Neuronal stem cell (in vitro differentiated cells): ENCODE data around the gene TVP23B.
"Not testable (repeated sequence)": the region's sequence is repeated elsewhere in the genome, so short reads cannot be mapped to it uniquely, and the experiment has no call there.

ENCODE experiments used
- DNase-seq: peaks from one replicate; pipeline ENCODE4 v3.0.0-alpha.2; 2013; ENCODE audit warnings: low spot score
- H2AFZ ChIP-seq: one replicate; pipeline ENCODE4 v1.6.1; 2013; ENCODE audit warnings: mild to moderate bottlenecking, low read length, inconsistent platforms
- H2AK5ac ChIP-seq: 2 replicates; pipeline ENCODE4 v1.6.1; 2013; ENCODE audit warnings: low read depth, mild to moderate bottlenecking, inconsistent platforms, low read length, moderate library complexity, mixed read lengths
- H2BK120ac ChIP-seq: 2 replicates; pipeline ENCODE4 v1.6.1; 2013; ENCODE audit warnings: low read depth, mild to moderate bottlenecking, inconsistent platforms, low read length, moderate library complexity, mixed read lengths
- H2BK12ac ChIP-seq: one replicate; pipeline ENCODE4 v1.6.1; 2013; ENCODE audit warnings: low read length, inconsistent platforms
- H2BK15ac ChIP-seq: 2 replicates; pipeline ENCODE4 v1.6.1; 2013; ENCODE audit warnings: mild to moderate bottlenecking, low read length, inconsistent platforms, mixed read lengths
- H2BK5ac ChIP-seq: one replicate; pipeline ENCODE4 v1.6.1; 2013; ENCODE audit warnings: inconsistent platforms, mild to moderate bottlenecking, low read length, moderate library complexity
- H3K14ac ChIP-seq: one replicate; pipeline ENCODE4 v1.6.1; 2013; ENCODE audit warnings: low read length, inconsistent platforms
- H3K18ac ChIP-seq: 2 replicates; pipeline ENCODE4 v1.6.1; 2013; ENCODE audit warnings: low read length, inconsistent platforms
- H3K23ac ChIP-seq: 2 replicates; pipeline ENCODE4 v1.6.1; 2013; ENCODE audit warnings: low read depth, mild to moderate bottlenecking, mixed read lengths, low read length, inconsistent platforms; ENCODE audit not compliant: poor library complexity
- H3K27ac ChIP-seq: replicated peaks from 3 replicates; pipeline ENCODE4 v1.5.1; 2013; ENCODE audit warnings: low read length, inconsistent platforms
- H3K27me3 ChIP-seq, 3 experiments: 2 replicates each; pipeline ENCODE4 v1.6.1; 2013; ENCODE audit warnings: low read length in 3 of 3, mild to moderate bottlenecking in 2 of 3, inconsistent platforms in 1 of 3, low read depth in 1 of 3, mixed read lengths in 1 of 3, moderate library complexity in 1 of 3; ENCODE audit not compliant: control insufficient read depth in 3 of 3, insufficient read depth in 3 of 3
- H3K36me3 ChIP-seq, 2 donors: replicated peaks in 1 of 2; 2 replicates each; pipeline ENCODE4 v1.6.1; 2013; ENCODE audit warnings: low read length in 2 of 2; ENCODE audit not compliant: control insufficient read depth in 2 of 2, insufficient read depth in 2 of 2
- H3K4ac ChIP-seq: 2 replicates; pipeline ENCODE4 v1.6.1; 2013; ENCODE audit warnings: inconsistent platforms, mild to moderate bottlenecking, low read length, moderate library complexity
- H3K4me1 ChIP-seq, 2 donors: 1 replicate in 1 of 2; 2 replicates in 1 of 2; pipeline ENCODE4 v1.6.1; 2013; ENCODE audit warnings: low read length in 2 of 2, low read depth in 1 of 2; ENCODE audit not compliant: control insufficient read depth in 2 of 2, insufficient read depth in 1 of 2
- H3K4me2 ChIP-seq: one replicate; pipeline ENCODE4 v1.6.1; 2013; ENCODE audit warnings: mild to moderate bottlenecking, low read length, inconsistent platforms; ENCODE audit not compliant: insufficient read depth, poor library complexity, severe bottlenecking
- H3K4me3 ChIP-seq, 2 donors: 2 replicates each; pipeline ENCODE4 v1.5.1; 2013; ENCODE audit warnings: low read length in 2 of 2, mild to moderate bottlenecking in 2 of 2, inconsistent platforms in 1 of 2, moderate library complexity in 1 of 2
- H3K79me1 ChIP-seq: one replicate; pipeline ENCODE4 v1.6.1; 2013; ENCODE audit warnings: low read depth, mild to moderate bottlenecking, inconsistent platforms, low read length, moderate library complexity
- H3K9ac ChIP-seq: one replicate; pipeline ENCODE4 v1.6.1; 2013; ENCODE audit warnings: mild to moderate bottlenecking, low read depth, low read length, inconsistent platforms; ENCODE audit not compliant: poor library complexity
- H3K9me3 ChIP-seq, 2 donors: replicated peaks in 1 of 2; 2 replicates each; pipeline versions ENCODE3 to v1.6.1; 2013; ENCODE audit warnings: low read length in 2 of 2, mild to moderate bottlenecking in 2 of 2, inconsistent platforms in 1 of 2, low read depth in 1 of 2, mixed read lengths in 1 of 2, moderate library complexity in 1 of 2; ENCODE audit not compliant: control insufficient read depth in 2 of 2, insufficient read depth in 1 of 2
- H4K8ac ChIP-seq: one replicate; pipeline ENCODE4 v1.6.1; 2013; ENCODE audit warnings: low read depth, mild to moderate bottlenecking, inconsistent platforms, low read length, moderate library complexity
- H4K91ac ChIP-seq: one replicate; pipeline ENCODE4 v1.6.1; 2013; ENCODE audit warnings: low read length, low read depth, mild to moderate bottlenecking, inconsistent platforms; ENCODE audit not compliant: poor library complexity
- WGBS, 2 donors: extraction: QIAGEN DNeasy Blood & Tissue Kit; methylation state at CpG; one replicate each; pipeline ENCODE4 v1.1.7; 2013; ENCODE audit warnings: missing lambda C conversion rate in 2 of 2, mixed read lengths in 1 of 2; ENCODE audit not compliant: insufficient read length in 2 of 2, insufficient replicate concordance in 1 of 2; ENCODE audit errors: extremely low coverage in 2 of 2; 5-methylcytosine and 5-hydroxymethylcytosine counted together

The TVP23B gene

DNA sequence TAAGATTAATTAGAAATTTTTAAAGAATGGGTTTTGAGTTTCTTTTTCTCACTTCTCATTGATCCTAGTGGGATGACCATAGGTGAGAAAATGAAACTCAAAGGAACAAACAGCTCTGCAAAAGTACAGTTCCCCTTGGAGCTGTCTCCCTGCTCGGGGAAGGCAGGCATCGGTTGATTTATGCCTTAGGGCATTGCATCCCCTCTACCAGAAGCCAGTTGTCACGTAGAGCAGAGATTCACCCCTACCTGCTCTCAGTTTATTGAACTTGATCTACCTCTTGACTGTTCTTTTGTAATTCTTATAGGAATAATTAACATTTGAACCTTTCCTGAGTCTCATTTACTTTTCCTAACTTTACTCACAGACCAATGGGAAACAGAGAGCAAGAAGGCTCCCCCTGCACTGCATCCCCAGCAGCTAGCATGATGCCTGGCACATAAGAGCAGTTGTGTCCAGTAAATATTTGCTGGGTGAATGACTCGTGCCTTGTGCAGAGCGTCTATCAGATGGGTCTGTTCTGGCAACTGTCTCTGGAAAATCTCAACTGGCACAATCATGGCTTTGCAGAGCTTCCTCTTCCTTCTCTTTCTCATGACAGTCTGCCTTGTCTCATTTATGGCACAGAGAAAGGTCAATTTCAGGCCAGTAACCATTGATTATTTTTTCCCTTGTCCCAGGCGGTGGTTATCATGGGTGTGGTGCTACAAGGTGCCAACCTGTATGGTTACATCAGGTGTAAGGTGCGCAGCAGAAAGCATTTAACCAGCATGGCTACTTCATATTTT lies 22.7 kb downstream of the TVP23B start:
- H3K27me3 ChIP-seq, H3K79me1 ChIP-seq, H3K9ac ChIP-seq, H2AFZ ChIP-seq, H2BK15ac ChIP-seq, H3K4me3 ChIP-seq, H3K14ac ChIP-seq, H2BK120ac ChIP-seq, H3K18ac ChIP-seq, H3K27ac ChIP-seq, H3K23ac ChIP-seq, H2BK12ac ChIP-seq, H2BK5ac ChIP-seq, H4K91ac ChIP-seq, H3K4ac ChIP-seq, H3K4me1 ChIP-seq, H4K8ac ChIP-seq, H3K9me3 ChIP-seq, H2AK5ac ChIP-seq, H3K4me2 ChIP-seq, DNase-seq: not testable (repeated sequence)
- peaks cover 4 to 45% of the 10 kb centered on the region in 2 donors for H3K36me3 ChIP-seq
- no CpG with 5 or more reads among the region's 7 CpGs for WGBS, 2 donors

DNA sequence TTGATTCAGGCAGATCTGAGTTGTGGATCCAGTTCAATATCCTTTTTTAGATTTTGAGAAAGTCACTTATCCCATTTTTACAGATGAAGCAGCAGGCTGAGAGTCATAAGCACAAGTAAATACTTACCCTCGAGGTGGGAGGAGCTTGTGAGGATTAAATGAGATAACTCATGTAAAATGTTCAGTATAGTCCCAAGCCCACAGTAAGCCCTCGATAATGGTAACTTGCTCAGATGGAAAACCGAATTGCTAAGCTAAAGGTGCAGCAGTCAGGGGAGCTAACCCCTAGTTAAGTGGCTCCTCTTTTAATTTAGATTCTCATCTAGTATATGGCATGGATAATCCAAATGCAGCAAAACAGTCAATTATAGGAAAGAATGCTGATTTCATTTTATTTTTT lies 34.9 kb downstream of the TVP23B start:
- not testable (repeated sequence) for H4K91ac ChIP-seq, H3K9me3 ChIP-seq, H2BK120ac ChIP-seq, H3K79me1 ChIP-seq, H3K36me3 ChIP-seq, H3K14ac ChIP-seq, H3K4me1 ChIP-seq, H2BK12ac ChIP-seq, H3K23ac ChIP-seq, H2AK5ac ChIP-seq, H3K27me3 ChIP-seq, H3K27ac ChIP-seq, H3K4ac ChIP-seq, H3K9ac ChIP-seq, H3K4me2 ChIP-seq, H3K18ac ChIP-seq, H2BK5ac ChIP-seq, H2BK15ac ChIP-seq, H3K4me3 ChIP-seq, H4K8ac ChIP-seq, DNase-seq
- peak overlapping the region; percentile 78 for H2AFZ ChIP-seq
- WGBS, 2 donors: no CpG with 5 or more reads among the region's 3 CpGs

DNA sequence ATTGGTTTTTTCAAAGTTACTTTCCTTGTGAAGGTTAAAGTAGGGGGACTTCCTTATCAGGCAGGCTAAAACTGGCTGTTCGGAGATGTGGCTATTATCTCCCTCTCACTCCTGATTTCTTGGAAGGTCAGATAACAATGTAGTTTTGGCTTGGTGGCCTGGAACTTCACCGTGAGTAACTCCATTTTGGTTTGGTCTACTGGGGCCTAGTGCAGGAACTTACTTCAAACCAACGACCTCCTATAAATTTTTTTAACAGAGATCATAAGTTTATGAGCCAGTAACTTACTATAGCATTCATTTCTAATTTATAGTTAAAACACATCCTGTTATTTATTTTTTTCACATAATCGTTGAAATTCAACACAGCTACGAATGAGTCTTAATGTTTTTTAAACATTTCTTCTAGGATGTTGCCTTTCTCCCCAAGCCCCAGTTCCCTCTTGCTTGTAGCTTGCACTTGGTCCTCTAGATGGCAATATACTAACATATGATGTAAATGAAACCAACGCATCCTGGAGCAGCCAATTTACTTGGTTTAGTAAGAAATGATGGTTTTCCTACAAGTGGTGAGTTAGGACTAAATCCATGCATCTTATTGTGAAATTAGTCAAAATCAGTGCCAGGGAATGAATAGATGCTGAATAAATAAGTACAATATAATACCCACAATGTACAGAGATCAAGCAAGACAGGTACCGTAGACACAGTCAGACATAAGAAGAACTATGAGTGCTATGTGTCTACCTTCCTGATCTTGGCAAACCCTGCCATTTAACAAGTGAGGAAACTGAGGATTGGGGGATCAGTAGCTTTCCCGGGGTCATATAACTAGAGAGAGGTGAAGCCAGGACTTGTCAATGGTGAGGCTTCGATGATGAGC lies 35.7 kb downstream of the TVP23B start:
- H3K27ac ChIP-seq, H2BK15ac ChIP-seq, H3K4me1 ChIP-seq, H3K4me2 ChIP-seq, H3K4me3 ChIP-seq, H3K23ac ChIP-seq, H2BK5ac ChIP-seq, H3K9ac ChIP-seq, H4K91ac ChIP-seq, H4K8ac ChIP-seq, H2BK120ac ChIP-seq, H3K36me3 ChIP-seq, H2BK12ac ChIP-seq, H3K79me1 ChIP-seq, H3K4ac ChIP-seq, H3K14ac ChIP-seq, H3K18ac ChIP-seq, H3K9me3 ChIP-seq, H2AK5ac ChIP-seq, H3K27me3 ChIP-seq: not testable (repeated sequence)
- WGBS, 2 donors: no CpG with 5 or more reads among the region's 9 CpGs
- H2AFZ ChIP-seq: peak overlapping the region; percentile 78
- peak; percentile 23 for DNase-seq

DNA sequence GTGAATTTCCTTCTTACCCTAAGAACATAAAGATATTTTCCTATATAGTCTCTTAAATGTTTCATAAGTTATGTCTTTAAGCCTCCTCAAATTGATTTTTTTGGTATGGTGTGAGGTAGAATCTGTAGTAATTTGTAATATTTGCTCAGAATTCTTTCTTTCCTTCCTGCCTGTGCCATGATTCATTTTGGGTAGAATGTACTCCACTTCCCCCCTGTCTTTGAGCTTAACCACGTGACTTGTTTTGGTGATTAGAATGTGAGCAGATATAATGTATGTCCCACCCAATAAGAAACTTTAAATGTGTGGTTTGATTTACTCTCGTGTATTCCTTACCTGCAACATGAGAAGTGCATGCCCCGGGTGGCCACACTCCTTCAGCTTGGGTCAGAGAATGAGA lies 40.4 kb downstream of the TVP23B start:
- not testable (repeated sequence) for H3K14ac ChIP-seq, H4K8ac ChIP-seq, H3K4me2 ChIP-seq, H3K36me3 ChIP-seq, H3K79me1 ChIP-seq, H2AK5ac ChIP-seq, H3K4me1 ChIP-seq, DNase-seq, H3K4me3 ChIP-seq, H3K23ac ChIP-seq, H3K27me3 ChIP-seq, H3K4ac ChIP-seq, H2BK120ac ChIP-seq, H3K27ac ChIP-seq, H3K9ac ChIP-seq, H3K18ac ChIP-seq, H2AFZ ChIP-seq, H2BK15ac ChIP-seq, H2BK12ac ChIP-seq, H4K91ac ChIP-seq, H3K9me3 ChIP-seq, H2BK5ac ChIP-seq
- no CpG with 5 or more reads among the region's 3 CpGs for WGBS, 2 donors
